ENCODE data around the gene DNTTIP2. TPM values are rescaled to one million over a fixed set of nuclear protein-coding genes. Genes with fewer than 3 reads are reported as not detected.

DNTTIP2 gene
- total RNA-seq, 1 donor from 2014 or later: 46.4 TPM

DNA sequence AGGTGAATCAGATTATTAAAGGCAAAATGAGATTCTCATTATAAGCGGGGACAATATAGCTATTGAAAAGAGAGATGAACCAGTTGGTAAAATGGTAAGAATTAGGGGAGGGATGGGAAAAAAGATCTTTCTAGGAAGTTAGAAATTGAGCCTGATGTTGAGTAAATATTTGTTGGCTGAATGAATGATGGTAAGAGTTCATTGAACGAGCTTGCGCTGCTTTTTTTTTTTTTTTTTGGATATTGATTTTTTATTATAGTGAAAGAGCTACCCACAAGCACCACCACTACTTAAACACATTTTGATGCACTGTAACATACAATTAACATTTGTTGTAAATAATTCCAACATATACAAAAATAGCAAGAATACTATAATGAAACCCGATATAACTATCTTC, 31.3 kb upstream of the DNTTIP2 start:
- DNase-seq (ENCODE audit: low spot score in 2 of 2, unreplicated experiment in 2 of 2): no peak
- Mint-ChIP-seq H3K9me3 (peaks cover 12% of the 10 kb centered on the region), H3K27ac (peak overlapping the region; percentile 57), H3K36me3 (no peaks in the 10 kb centered on the region), H3K4me1 (peaks cover 13% of the 10 kb centered on the region), H3K4me3 (peak overlapping the region; percentile 66), H3K27me3 (ENCODE audit: low read depth) (peaks cover 5% of the 10 kb centered on the region)
- TF ChIP-seq, protein P1, sequence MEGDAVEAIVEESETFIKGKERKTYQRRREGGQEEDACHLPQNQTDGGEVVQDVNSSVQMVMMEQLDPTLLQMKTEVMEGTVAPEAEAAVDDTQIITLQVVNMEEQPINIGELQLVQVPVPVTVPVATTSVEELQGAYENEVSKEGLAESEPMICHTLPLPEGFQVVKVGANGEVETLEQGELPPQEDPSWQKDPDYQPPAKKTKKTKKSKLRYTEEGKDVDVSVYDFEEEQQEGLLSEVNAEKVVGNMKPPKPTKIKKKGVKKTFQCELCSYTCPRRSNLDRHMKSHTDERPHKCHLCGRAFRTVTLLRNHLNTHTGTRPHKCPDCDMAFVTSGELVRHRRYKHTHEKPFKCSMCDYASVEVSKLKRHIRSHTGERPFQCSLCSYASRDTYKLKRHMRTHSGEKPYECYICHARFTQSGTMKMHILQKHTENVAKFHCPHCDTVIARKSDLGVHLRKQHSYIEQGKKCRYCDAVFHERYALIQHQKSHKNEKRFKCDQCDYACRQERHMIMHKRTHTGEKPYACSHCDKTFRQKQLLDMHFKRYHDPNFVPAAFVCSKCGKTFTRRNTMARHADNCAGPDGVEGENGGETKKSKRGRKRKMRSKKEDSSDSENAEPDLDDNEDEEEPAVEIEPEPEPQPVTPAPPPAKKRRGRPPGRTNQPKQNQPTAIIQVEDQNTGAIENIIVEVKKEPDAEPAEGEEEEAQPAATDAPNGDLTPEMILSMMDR (IDR thresholded peaks at IDR 0.05; ENCODE audit: unreplicated experiment): no peak

DNA sequence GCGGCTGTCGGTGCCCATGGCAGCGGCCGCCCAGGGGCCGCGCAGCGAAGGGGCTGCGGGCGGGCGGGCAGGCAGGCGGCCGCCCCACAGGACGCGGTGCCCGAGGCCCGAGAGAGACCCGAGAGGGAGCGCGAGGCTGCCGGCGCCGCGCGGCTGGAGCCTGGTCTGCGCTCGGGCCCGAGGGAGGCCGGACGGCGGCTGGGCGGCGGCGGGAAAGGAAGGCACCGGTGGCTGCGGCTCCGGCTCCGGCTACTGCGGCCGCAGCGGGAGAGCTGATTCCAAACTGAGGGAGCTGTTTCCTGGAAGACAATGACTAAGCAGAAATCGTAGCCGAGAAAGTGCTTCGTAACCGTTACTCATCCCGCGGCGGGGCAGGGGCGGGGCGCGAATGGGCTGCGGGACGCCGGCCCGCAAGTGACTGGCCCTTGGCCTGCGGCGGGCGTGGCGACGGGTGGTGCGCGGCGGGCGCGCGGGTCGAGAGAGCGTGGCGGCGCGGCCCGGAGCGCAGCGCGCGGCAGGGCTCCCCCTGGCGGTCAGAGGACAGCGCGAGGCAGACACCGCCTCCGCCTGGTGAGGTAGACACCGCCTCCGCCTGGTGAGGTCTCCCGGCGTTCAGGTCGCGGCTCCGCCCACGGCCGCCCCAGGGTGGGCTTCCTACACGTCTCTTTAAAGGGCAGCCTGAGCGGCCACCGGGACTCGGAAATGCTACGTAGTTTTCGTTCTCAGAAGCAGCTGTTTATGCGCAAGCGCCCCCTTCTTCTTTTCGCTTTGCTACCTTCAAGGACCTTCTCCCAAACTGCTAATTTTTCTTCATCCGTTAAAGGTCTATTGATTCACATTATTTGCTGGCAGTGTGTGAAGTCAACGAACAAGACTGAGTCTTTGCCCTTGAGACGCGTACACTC, 30.4 kb upstream of the DNTTIP2 start, which contains the start of gene GCLM:
Gene GCLM (minus strand): TSS at position 285 of the 905 bp plus-strand sequence. CDS start 267 bp downstream, at position 18.
- H3K36me3 Mint-ChIP-seq: no peaks in the 10 kb centered on the region
- DNase-seq (ENCODE audit: low spot score in 2 of 2, unreplicated experiment in 2 of 2): peak; percentile 86 to 95

DNA sequence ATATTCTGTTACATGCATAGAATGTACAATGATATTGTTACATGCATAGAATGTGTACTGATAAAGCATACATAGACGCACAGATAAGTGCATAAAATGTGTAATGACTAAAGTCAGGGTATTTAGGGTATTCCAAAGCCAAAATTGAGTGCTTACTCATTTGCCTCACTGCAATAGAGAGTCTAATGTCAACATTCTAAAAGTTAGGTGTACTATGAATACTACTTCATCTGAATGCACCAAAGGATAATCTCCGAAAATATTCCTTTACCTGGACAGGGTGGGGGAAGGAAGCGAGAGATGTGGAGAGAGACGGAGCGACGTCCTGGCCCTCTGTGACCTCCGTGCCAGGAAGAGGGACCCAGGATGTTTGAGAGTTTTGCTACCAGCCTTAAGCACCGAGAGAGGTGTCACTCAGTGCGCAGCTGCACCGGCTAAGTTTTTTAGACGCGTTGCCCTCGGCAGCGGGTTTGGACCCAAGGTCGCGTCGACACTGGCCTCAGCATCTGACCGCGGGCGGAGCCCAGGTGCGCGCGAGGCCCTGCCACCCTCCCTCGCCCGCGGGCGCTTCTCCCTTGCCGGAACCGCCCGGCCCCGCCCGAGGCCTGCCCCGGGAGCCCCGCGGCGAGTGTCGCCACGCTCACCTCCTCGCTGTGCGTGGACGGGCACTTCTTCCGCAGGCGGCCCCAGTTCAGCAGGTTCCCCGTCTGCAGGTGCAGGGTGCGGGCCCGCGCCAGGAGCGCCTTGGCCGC, 29.6 kb upstream of the DNTTIP2 start:
- peak overlapping the region; percentile 80 for H3K4me3 Mint-ChIP-seq
- TF ChIP-seq, protein P1 (IDR thresholded peaks at IDR 0.05; ENCODE audit: unreplicated experiment): no peak
- peaks cover 8% of the 10 kb centered on the region for H3K9me3 Mint-ChIP-seq
- H3K27me3 Mint-ChIP-seq (ENCODE audit: low read depth): peaks cover 3% of the 10 kb centered on the region
- DNase-seq (ENCODE audit: low spot score in 2 of 2, unreplicated experiment in 2 of 2): peak in 1 of 2 experiments; percentile 23
- no peaks in the 10 kb centered on the region for H3K36me3 Mint-ChIP-seq
- peak overlapping the region; percentile 87 for H3K27ac Mint-ChIP-seq
- H3K4me1 Mint-ChIP-seq: peaks cover 13% of the 10 kb centered on the region

More for the DNA sequence above, 30.4 kb upstream of the DNTTIP2 start, which contains the start of gene GCLM:
- H3K4me3 Mint-ChIP-seq: peak within 1 kb of the TSS; percentile 80
- H3K27ac Mint-ChIP-seq: peak within 1 kb of the TSS; percentile 87
- peaks cover 5% of the 10 kb centered on the region for H3K27me3 Mint-ChIP-seq (ENCODE audit: low read depth)
- TF ChIP-seq, protein P1 (IDR thresholded peaks at IDR 0.05; ENCODE audit: unreplicated experiment): peak; percentile 75
- peaks cover 13% of the 10 kb centered on the region for H3K4me1 Mint-ChIP-seq
- peaks cover 8% of the 10 kb centered on the region for H3K9me3 Mint-ChIP-seq

DNA sequence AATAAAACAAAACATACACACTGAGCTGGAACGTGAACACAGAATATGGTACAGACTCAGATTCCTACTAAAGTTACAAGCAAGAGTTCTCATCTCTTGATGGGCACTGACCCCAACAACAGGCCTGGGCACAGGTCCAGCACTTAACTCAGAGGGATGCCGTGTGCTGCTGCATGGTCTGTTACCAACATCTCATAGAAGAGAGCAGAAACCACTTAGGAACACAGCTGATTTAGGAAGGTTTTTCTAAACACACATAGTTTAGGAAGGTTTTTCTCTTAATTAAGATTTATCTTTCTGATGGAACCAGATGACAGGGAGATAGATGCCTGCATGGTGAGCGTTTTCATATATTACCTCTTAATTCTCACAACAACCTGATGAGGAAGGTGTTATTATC, 28.7 kb upstream of the DNTTIP2 start:
- H3K27ac Mint-ChIP-seq: no peak overlapping the region

DNA sequence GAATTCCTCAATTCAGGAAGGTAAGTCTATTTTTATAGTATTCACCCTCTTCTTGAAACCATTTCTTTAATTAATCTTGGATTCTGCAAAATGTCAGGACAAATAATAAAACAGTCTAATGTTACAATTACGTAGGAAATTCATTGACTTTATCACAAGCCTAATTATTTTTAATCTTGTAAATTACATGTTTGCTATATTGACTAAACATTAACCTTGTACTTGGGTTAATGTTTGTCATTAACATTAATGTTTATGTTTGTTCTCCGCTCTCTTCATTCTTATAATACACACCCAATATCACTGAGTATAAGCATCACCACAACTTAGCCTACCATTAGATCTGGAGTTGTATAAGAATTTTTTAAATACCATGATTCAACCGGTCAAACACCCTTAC, 27.5 kb upstream of the DNTTIP2 start:
- no peaks in the 10 kb centered on the region for H3K36me3 Mint-ChIP-seq
- no peak for DNase-seq (ENCODE audit: low spot score in 2 of 2, unreplicated experiment in 2 of 2)
- H3K27me3 Mint-ChIP-seq (ENCODE audit: low read depth): no peaks in the 10 kb centered on the region
- H3K4me1 Mint-ChIP-seq: peaks cover 13% of the 10 kb centered on the region
- no peak overlapping the region for H3K27ac Mint-ChIP-seq
- TF ChIP-seq, protein P1 (IDR thresholded peaks at IDR 0.05; ENCODE audit: unreplicated experiment): no peak
- H3K4me3 Mint-ChIP-seq: no peak overlapping the region
- peaks cover 3% of the 10 kb centered on the region for H3K9me3 Mint-ChIP-seq

More for the DNA sequence above, 28.7 kb upstream of the DNTTIP2 start:
- Mint-ChIP-seq H3K27me3 (ENCODE audit: low read depth) (peaks cover under 1% of the 10 kb centered on the region), H3K36me3 (no peaks in the 10 kb centered on the region), H3K9me3 (peaks cover 8% of the 10 kb centered on the region), H3K4me1 (peaks cover 13% of the 10 kb centered on the region), H3K4me3 (peak overlapping the region; percentile 53)
- TF ChIP-seq, protein P1 (IDR thresholded peaks at IDR 0.05; ENCODE audit: unreplicated experiment): no peak
- no peak for DNase-seq (ENCODE audit: low spot score in 2 of 2, unreplicated experiment in 2 of 2)

Measured in mesothelial cell of epicardium (in vitro differentiated cells).